Activated T-cell treated with anti-CD3 and anti-CD28 coated beads, Interleukin-2, amount 50 U/mL, for 72 hours (primary cell): ENCODE measurements around the gene GMDS. TPM values are rescaled to one million over a fixed set of nuclear protein-coding genes. Genes with fewer than 3 reads are reported as not detected.

Experiments used
- ATAC-seq, 2 donors: fragments of 150-1000 bp; cut with Tn5 transposase; replicated peaks in 1 of 2; 2 replicates each; pipeline ENCODE4 v1.10.0; 2021; ENCODE audit warnings: moderate library complexity in 2 of 2, mild to moderate bottlenecking in 1 of 2
- DNase-seq, 2 donors: peaks; one replicate each; pipeline ENCODE4 v3.0.0; 2021 to 2022; ENCODE audit warnings: mixed read lengths in 1 of 2
- H3K27ac Mint-ChIP-seq: one replicate; pipeline ENCODE4 v1.8.0; 2022; ENCODE audit warnings: mild to moderate bottlenecking, moderate library complexity, mixed read lengths
- H3K27me3 Mint-ChIP-seq: one replicate; pipeline ENCODE4 v1.8.0; 2022; ENCODE audit warnings: low read depth, mixed read lengths
- H3K36me3 Mint-ChIP-seq, 2 donors: one replicate each; pipeline ENCODE4 v1.8.0; 2022; ENCODE audit warnings: mixed read lengths in 2 of 2, mild to moderate bottlenecking in 1 of 2; ENCODE audit not compliant: insufficient read depth in 2 of 2
- H3K4me1 Mint-ChIP-seq: one replicate; pipeline ENCODE4 v1.8.0; 2022; ENCODE audit warnings: low read depth, mixed read lengths
- H3K4me3 Mint-ChIP-seq, 2 donors: one replicate each; pipeline ENCODE4 v1.8.0; 2022; ENCODE audit warnings: mild to moderate bottlenecking in 2 of 2, mixed read lengths in 2 of 2, moderate library complexity in 2 of 2
- H3K9me3 Mint-ChIP-seq, 2 donors: one replicate each; pipeline ENCODE4 v1.8.0; 2022; ENCODE audit warnings: mixed read lengths in 2 of 2
- total RNA-seq, 2 donors: library from RNA; stranded (reverse); gene quantifications; one replicate each; pipeline ENCODE4 v1.2.3, GENCODE V29; 2022

The GMDS gene
- total RNA-seq, 2 donors from 2014 or later, result 23.8 to 33.0 TPM

GRCh38 chr6:1770435-1770843 lies 475.0 kb downstream of the GMDS start:
- Mint-ChIP-seq H3K4me3 (peak overlapping the region; percentile 69 to 79), H3K27ac (peak overlapping the region; percentile 54), H3K27me3 (no peaks in the 10 kb centered on the region), H3K9me3 (no peaks in the 10 kb centered on the region), H3K36me3 (no peaks in the 10 kb centered on the region), H3K4me1 (peaks cover 32% of the 10 kb centered on the region)
- peak; percentile 82 to 87 for ATAC-seq
- DNase-seq, result peak; percentile 65 to 70

DNA sequence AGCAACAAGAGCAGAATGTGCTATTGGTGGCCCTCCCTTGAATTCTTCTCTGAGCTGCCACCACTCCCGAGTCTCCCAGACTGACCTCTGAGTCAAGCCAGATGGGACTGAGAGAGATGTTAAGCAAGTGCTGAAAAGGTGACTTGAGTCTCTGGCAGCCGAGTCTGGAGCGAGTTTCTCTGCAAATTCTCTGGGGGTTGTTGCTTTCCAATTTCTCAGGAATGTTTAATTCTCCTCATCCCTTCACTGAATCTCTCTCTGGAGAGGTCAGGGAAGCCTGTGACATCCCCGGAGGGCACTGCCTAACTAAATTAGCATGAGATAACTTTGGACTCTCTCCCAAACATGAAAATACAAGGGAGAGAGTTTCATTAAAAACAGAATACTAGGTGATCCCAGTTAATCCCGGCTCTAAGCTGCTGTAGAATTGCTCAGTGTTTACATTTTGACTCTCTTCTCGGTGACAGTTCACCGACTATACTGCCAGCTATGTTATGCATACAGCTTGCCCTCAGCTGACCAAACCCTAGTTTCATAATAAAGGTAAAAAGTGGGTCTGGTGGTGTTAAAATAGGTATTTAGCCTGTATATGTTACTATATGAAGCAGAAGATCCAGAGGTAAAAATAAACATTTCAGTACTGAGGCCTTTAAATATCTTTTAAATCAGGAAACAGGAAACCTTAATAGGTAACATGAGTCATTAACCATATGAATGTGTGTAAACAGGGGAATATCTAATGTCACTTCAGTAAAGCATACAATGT lies 477.7 kb downstream of the GMDS start:
- DNase-seq, result no peak
- ATAC-seq, result no peak
- no peak overlapping the region for H3K27ac Mint-ChIP-seq
- no peaks in the 10 kb centered on the region for H3K27me3 Mint-ChIP-seq
- no peaks in the 10 kb centered on the region for H3K36me3 Mint-ChIP-seq
- H3K9me3 Mint-ChIP-seq, result no peaks in the 10 kb centered on the region
- no peak overlapping the region for H3K4me3 Mint-ChIP-seq
- H3K4me1 Mint-ChIP-seq, result peaks cover 27% of the 10 kb centered on the region

- peaks cover 23% of the 10 kb centered on the region for H3K4me1 Mint-ChIP-seq
- no peak overlapping the region for H3K27ac Mint-ChIP-seq
- no peaks in the 10 kb centered on the region for H3K27me3 Mint-ChIP-seq
- no peaks in the 10 kb centered on the region for H3K36me3 Mint-ChIP-seq
- ATAC-seq (no peak), DNase-seq (no peak)
- no peaks in the 10 kb centered on the region for H3K9me3 Mint-ChIP-seq
- H3K4me3 Mint-ChIP-seq, result no peak overlapping the region
These were observed 478.8 kb downstream of the GMDS start for GRCh38 chr6:1766654-1767053.

- H3K27ac Mint-ChIP-seq, result no peak overlapping the region
- H3K4me1 Mint-ChIP-seq, result peaks cover 10% of the 10 kb centered on the region
- H3K4me3 Mint-ChIP-seq, result no peak overlapping the region
- no peaks in the 10 kb centered on the region for H3K36me3 Mint-ChIP-seq
- DNase-seq (no peak), ATAC-seq (no peak)
- no peaks in the 10 kb centered on the region for H3K9me3 Mint-ChIP-seq
- no peaks in the 10 kb centered on the region for H3K27me3 Mint-ChIP-seq
These were observed 480.1 kb downstream of the GMDS start for GRCh38 chr6:1765160-1765903.

GRCh38 chr6:1764397-1764987 lies 480.9 kb downstream of the GMDS start:
- no peak overlapping the region for H3K27ac Mint-ChIP-seq
- no peaks in the 10 kb centered on the region for H3K36me3 Mint-ChIP-seq
- H3K9me3 Mint-ChIP-seq, result no peaks in the 10 kb centered on the region
- H3K4me3 Mint-ChIP-seq, result no peak overlapping the region
- ATAC-seq (no peak), DNase-seq (no peak)
- H3K27me3 Mint-ChIP-seq, result no peaks in the 10 kb centered on the region
- H3K4me1 Mint-ChIP-seq, result peaks cover 4% of the 10 kb centered on the region

DNA sequence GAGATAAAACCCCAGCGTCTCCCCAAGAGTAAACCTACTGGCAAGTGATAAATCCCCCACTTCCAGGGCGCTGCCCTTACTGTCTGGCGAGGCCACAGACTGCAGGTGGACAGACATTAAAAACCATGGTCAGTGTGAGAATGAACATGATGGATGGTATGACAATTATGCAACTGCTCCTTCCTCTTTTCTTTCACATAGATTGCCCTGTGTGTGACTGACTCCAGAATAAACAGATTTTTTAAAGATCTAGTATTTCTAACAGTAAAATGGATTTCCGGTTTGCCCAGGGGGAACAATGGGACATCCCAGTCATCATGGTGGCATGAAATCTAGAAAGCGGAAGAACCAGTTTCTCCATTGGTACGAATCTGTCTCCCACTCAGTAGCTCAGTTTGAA lies 482.0 kb downstream of the GMDS start:
- DNase-seq (no peak), ATAC-seq (no peak)
- peaks cover 4% of the 10 kb centered on the region for H3K4me1 Mint-ChIP-seq
- no peaks in the 10 kb centered on the region for H3K9me3 Mint-ChIP-seq
- no peaks in the 10 kb centered on the region for H3K27me3 Mint-ChIP-seq
- H3K27ac Mint-ChIP-seq, result no peak overlapping the region
- H3K36me3 Mint-ChIP-seq, result no peaks in the 10 kb centered on the region
- H3K4me3 Mint-ChIP-seq, result no peak overlapping the region

DNA sequence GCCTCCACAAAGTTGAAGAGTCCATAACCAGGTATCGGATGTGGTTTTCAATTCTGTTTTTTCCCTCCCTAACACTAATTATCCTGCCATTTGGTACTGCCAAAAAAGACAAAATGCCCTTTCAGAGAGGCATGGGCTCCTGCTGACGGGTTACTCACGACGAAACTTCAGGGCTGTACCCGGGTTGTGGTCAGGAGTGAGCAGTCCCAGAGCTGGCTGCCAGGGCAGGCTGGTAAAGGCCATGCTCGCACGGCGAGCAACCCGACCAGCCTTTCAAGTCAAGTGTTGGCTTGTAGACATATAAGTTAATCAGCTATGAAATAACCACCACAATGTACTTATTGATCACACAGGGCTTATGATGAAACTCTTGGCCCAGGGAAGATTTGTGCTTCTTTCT lies 483.2 kb downstream of the GMDS start:
- ATAC-seq, result no peak
- Mint-ChIP-seq H3K4me1 (no peaks in the 10 kb centered on the region), H3K27ac (no peak overlapping the region), H3K9me3 (no peaks in the 10 kb centered on the region), H3K36me3 (no peaks in the 10 kb centered on the region), H3K27me3 (no peaks in the 10 kb centered on the region), H3K4me3 (no peak overlapping the region)
- DNase-seq, result no peak

GRCh38 chr6:1761477-1761877 lies 483.9 kb downstream of the GMDS start:
- ATAC-seq (no peak), DNase-seq (no peak)
- no peak overlapping the region for H3K4me3 Mint-ChIP-seq
- no peaks in the 10 kb centered on the region for H3K27me3 Mint-ChIP-seq
- H3K27ac Mint-ChIP-seq, result no peak overlapping the region
- no peaks in the 10 kb centered on the region for H3K9me3 Mint-ChIP-seq
- H3K4me1 Mint-ChIP-seq, result no peaks in the 10 kb centered on the region
- H3K36me3 Mint-ChIP-seq, result no peaks in the 10 kb centered on the region

DNA sequence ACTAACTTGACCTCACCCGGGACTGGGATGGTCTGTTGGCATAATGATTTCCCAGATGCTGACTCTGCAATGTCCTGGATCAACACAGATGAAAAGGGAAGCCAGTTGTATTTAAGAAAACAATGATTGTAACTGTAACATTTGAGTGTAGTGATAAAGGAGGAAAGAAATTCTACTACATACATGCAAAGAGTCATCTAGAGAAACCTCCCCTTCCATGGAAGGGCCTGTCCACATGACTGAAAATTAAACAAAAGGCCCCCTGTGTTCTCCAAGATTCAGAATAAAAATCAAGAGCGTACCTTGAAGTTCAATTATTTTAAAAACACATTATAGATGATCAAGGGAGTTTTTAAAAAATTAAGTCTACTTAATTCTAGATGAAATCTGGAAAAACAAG lies 484.5 kb downstream of the GMDS start:
- ATAC-seq (no peak), DNase-seq (no peak)
- Mint-ChIP-seq H3K27ac (peak overlapping the region; percentile 60), H3K4me3 (no peak overlapping the region), H3K36me3 (no peaks in the 10 kb centered on the region), H3K27me3 (no peaks in the 10 kb centered on the region), H3K4me1 (no peaks in the 10 kb centered on the region), H3K9me3 (no peaks in the 10 kb centered on the region)

GRCh38 chr6:1759870-1760269 lies 485.5 kb downstream of the GMDS start:
- H3K27ac Mint-ChIP-seq, result no peak overlapping the region
- ATAC-seq (no peak), DNase-seq (no peak)
- no peaks in the 10 kb centered on the region for H3K36me3 Mint-ChIP-seq
- H3K4me1 Mint-ChIP-seq, result no peaks in the 10 kb centered on the region
- no peak overlapping the region for H3K4me3 Mint-ChIP-seq
- no peaks in the 10 kb centered on the region for H3K9me3 Mint-ChIP-seq
- H3K27me3 Mint-ChIP-seq, result no peaks in the 10 kb centered on the region

DNA sequence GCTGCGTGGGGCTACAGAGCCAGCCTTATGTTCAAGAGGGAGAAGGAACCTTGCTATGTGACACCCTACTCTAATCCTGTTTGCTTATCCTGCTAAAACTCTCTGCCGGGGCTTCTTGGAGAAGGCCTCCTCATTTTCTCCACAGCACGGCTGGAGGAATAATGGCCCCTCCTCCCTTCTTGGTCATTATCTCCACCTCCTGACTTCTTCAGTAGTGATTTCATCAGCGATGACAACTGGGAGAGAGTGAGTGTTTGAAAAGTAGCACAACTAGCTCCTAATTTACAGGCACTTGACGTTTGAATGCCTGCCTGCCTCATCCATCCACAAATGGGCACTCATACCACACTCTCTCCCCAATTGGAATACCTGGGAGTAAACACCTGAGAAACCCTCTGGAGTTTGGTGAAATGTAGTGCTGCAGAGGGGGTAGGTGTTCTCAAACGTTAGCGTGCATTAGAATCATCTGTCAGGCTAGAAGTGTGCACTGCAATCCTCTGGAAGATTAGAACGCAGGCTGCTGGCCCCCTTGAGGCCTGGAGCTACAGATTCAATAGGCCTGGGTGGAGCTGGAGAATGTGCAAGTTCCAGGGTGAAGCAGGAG lies 487.2 kb downstream of the GMDS start:
- ATAC-seq, result no peak
- no peaks in the 10 kb centered on the region for H3K27me3 Mint-ChIP-seq
- H3K36me3 Mint-ChIP-seq, result peaks cover 4 to 10% of the 10 kb centered on the region in 2 donors
- H3K4me3 Mint-ChIP-seq, result no peak overlapping the region
- peaks cover 5 to 8% of the 10 kb centered on the region in 2 donors for H3K9me3 Mint-ChIP-seq
- H3K27ac Mint-ChIP-seq, result no peak overlapping the region
- no peak for DNase-seq
- H3K4me1 Mint-ChIP-seq, result no peaks in the 10 kb centered on the region

DNA sequence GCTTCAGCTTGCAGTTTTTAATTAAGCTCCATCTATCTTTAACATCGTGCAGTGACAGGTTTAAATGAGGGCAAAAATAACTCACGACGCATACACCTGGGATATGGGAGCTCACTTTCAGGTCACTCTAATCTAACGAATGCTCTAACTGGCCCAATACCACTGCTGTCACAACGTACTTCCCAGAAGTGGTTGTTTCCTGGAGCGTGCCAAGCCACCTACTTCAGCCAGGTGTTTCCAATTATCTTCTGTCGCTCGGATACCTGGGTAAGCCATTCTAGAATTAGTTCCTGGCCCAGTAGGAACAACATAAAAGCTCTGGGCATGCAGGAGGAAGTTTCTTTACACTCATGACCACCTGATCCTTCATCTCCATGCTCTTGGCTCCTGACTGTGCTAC lies 488.3 kb downstream of the GMDS start:
- H3K27me3 Mint-ChIP-seq, result no peaks in the 10 kb centered on the region
- no peak overlapping the region for H3K27ac Mint-ChIP-seq
- peaks cover 10% of the 10 kb centered on the region in 2 donors for H3K9me3 Mint-ChIP-seq
- ATAC-seq (no peak), DNase-seq (no peak)
- H3K4me1 Mint-ChIP-seq, result no peaks in the 10 kb centered on the region
- H3K36me3 Mint-ChIP-seq, result peaks cover 10% of the 10 kb centered on the region in 2 donors
- H3K4me3 Mint-ChIP-seq, result no peak overlapping the region

DNA sequence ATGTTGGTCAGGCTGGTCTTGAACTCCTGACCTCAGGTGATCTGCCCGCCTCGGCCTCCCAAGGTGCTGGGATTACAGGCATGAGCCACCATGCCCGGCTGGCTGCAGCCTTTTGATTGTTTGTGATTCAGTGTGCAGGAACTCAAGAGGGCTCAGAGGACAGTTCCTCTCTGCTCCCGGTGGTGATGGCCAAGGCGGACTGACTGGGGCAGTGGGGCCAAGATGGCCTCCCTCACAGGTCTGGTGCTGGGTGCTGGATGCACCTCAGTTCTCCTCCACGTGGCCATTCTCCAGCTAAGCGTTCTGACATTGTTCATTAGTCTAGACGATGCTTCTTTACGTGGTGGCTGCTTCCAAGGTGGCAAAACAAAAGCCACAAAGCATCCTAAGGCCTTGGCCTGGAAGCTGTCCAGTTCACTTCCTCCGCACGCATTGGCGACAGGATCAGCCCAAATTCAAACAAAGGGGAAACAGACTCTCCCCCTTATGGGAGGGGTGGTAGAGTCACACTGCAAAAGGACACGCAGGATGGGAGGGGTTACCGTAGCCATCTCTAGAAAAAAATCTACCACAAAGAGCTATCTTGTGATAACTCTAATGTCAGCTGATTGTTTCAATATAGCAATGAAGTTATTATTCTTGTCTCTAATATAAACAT lies 488.8 kb downstream of the GMDS start:
- no peak for ATAC-seq
- H3K27me3 Mint-ChIP-seq, result no peaks in the 10 kb centered on the region

More for the DNA sequence above, 488.8 kb downstream of the GMDS start:
- H3K4me3 Mint-ChIP-seq, result no peak overlapping the region
- H3K27ac Mint-ChIP-seq, result no peak overlapping the region
- H3K4me1 Mint-ChIP-seq, result no peaks in the 10 kb centered on the region
- no peak for DNase-seq
- peaks cover 13% of the 10 kb centered on the region in 2 donors for H3K9me3 Mint-ChIP-seq
- H3K36me3 Mint-ChIP-seq, result peaks cover 12 to 14% of the 10 kb centered on the region in 2 donors
